Thoracic aorta (tissue), 2 donors: ENCODE measurements around the gene ARRDC4. TPM values are rescaled to one million over a fixed set of nuclear protein-coding genes. Genes with fewer than 3 reads are reported as not detected.

Experiments used
- ATAC-seq: fragments of 150-250 bp; one replicate; pipeline ENCODE4 v1.8.0; 2017; ENCODE audit warnings: low read depth; ENCODE audit not compliant: insufficient number of reproducible peaks, low FRiP score
- DNase-seq: peaks from one replicate; pipeline ENCODE4 v3.0.0-alpha.2; 2020; ENCODE audit warnings: low spot score
- H3K27ac ChIP-seq, 2 donors: fragments of 200-600 bp; sonication (generic); 1 replicate in 1 of 2; 2 replicates in 1 of 2; pipeline ENCODE4 v1.5.1; 2016; ENCODE audit warnings: mild to moderate bottlenecking in 2 of 2, moderate library complexity in 2 of 2
- H3K27me3 ChIP-seq: fragments of 200-600 bp; sonication (generic); replicated peaks from 2 replicates; pipeline ENCODE4 v1.6.0; 2016; ENCODE audit warnings: mild to moderate bottlenecking; ENCODE audit not compliant: insufficient read depth
- H3K36me3 ChIP-seq: fragments of 200-600 bp; sonication (generic); one replicate; pipeline ENCODE4 v1.5.1; 2016
- H3K4me1 ChIP-seq, 2 donors: fragments of 200-600 bp; sonication (generic); 1 replicate in 1 of 2; 2 replicates in 1 of 2; pipeline versions ENCODE4 v1.5.1 to v1.6.0; 2016; ENCODE audit warnings: low read depth in 2 of 2, mild to moderate bottlenecking in 1 of 2; ENCODE audit not compliant: control insufficient read depth in 1 of 2
- H3K4me3 ChIP-seq: fragments of 200-600 bp; sonication (generic); 2 replicates; pipeline ENCODE4 v1.5.1; 2016; ENCODE audit warnings: mild to moderate bottlenecking
- H3K9me3 ChIP-seq: fragments of 200-600 bp; sonication (generic); 2 replicates; pipeline ENCODE4 v1.5.1; 2016
- total RNA-seq, 2 donors: library from RNA; depleted of rRNA; stranded (reverse); fragments of >200 nt; gene quantifications; one replicate each; pipeline versions ENCODE4 v1.1.0 to v1.2.3, GENCODE V29; 2016
- TF ChIP-seq, protein P1 (sequence below): fragments of 200-600 bp; sonication (generic); IDR thresholded peaks from one replicate; pipeline ENCODE4 v1.5.1; 2019; ENCODE audit warnings: antibody characterized with exemption

The ARRDC4 gene
- total RNA-seq, 2 donors from 2014 or later, result 18.8 to 31.0 TPM

DNA sequence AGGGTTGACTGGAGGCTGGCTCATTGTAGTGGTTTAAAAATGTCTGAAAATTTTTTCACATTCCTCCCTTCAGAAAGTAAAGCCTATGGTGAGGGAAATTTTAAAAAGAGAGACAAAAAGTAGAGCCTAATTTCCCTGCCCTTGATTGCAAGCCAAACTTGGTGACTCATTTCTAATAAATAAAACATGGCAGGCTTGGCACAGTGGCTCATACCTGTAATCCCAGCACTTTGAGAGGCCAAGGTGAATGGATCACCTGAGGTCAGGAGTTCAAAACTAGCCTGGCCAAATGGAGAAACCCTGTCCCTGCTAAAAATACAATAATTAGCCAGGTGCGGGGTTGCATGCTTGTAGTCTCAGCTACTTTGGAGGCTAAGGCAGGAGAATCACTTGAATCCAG is 18.9 kb upstream of the ARRDC4 start:
- H3K27ac ChIP-seq, result no peak overlapping the region
- no peak overlapping the region for H3K4me3 ChIP-seq
- H3K4me1 ChIP-seq, result no peaks in the 10 kb centered on the region
- no peaks in the 10 kb centered on the region for H3K9me3 ChIP-seq
- no peak for ATAC-seq
- no peak for DNase-seq
- H3K36me3 ChIP-seq, result no peaks in the 10 kb centered on the region
- H3K27me3 ChIP-seq, result no peaks in the 10 kb centered on the region
- TF ChIP-seq, protein P1, sequence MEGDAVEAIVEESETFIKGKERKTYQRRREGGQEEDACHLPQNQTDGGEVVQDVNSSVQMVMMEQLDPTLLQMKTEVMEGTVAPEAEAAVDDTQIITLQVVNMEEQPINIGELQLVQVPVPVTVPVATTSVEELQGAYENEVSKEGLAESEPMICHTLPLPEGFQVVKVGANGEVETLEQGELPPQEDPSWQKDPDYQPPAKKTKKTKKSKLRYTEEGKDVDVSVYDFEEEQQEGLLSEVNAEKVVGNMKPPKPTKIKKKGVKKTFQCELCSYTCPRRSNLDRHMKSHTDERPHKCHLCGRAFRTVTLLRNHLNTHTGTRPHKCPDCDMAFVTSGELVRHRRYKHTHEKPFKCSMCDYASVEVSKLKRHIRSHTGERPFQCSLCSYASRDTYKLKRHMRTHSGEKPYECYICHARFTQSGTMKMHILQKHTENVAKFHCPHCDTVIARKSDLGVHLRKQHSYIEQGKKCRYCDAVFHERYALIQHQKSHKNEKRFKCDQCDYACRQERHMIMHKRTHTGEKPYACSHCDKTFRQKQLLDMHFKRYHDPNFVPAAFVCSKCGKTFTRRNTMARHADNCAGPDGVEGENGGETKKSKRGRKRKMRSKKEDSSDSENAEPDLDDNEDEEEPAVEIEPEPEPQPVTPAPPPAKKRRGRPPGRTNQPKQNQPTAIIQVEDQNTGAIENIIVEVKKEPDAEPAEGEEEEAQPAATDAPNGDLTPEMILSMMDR, result no peak

DNA sequence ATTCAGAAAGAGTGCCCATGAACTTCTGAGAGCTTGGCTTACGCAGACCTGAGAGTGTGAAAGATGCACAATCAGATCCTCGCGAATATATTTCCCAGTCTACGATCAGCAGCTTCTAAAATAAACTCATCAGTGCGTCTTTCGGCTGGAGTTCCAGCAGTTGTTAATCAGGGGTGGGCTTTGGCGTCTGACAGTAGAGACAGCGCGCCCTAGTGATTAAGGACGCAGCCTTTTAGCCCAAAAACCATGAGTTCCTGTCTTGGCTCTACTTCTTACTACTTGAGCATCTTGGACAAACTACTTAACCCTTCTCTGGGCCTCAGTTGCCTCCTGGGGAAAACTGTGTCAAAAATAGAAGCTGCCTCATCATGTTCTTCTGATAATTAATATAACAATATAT is 15.8 kb upstream of the ARRDC4 start:
- no peak overlapping the region for H3K4me3 ChIP-seq
- DNase-seq, result no peak

DNA sequence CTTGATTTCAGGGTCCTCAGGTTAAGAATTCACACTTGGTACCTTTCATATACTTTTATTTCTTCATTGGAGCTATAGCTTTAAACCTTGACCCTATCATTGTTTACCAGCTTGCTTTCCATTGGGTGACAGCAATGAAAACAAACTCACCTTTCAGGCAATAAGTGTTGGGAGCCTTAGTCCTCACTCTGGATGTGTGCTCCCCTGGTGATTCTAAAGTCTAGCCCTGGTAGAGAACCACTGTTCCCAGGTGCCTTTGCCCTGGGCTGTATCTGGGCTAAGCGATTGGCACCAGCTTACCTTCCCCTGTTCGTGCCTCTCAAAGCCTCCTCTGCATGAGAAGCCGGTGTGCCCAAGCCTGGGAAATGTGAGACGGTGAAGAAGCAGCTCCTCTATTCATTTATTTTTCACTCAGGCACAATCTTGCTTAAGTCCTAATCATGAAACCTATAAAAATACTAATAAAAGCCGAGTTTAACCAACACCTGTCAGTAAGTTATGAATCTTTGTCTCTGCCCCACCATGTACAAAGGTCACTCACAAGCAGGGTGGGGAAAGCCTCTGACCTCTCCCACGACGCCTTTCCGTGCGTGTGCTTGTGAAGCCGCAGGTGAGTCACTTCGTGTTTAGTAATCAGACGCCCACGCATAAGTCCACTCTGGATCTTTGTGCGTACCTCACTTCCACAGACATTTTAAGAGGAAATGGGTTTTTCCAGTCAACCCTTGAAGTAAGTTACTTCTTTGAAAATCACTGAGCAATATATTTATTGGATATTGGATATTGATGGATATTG is 12.8 kb upstream of the ARRDC4 start:
- no peak for DNase-seq
- Histone ChIP-seq H3K27me3 (no peaks in the 10 kb centered on the region), H3K4me1 (no peaks in the 10 kb centered on the region), H3K9me3 (no peaks in the 10 kb centered on the region), H3K27ac (no peak overlapping the region), H3K4me3 (no peak overlapping the region), H3K36me3 (no peaks in the 10 kb centered on the region)
- TF ChIP-seq, protein P1, result no peak
- ATAC-seq, result no peak

More for the DNA sequence above, 15.8 kb upstream of the ARRDC4 start:
- no peaks in the 10 kb centered on the region for H3K4me1 ChIP-seq
- ATAC-seq, result no peak
- H3K27me3 ChIP-seq, result no peaks in the 10 kb centered on the region
- H3K27ac ChIP-seq, result no peak overlapping the region
- TF ChIP-seq, protein P1, result no peak
- no peaks in the 10 kb centered on the region for H3K36me3 ChIP-seq
- no peaks in the 10 kb centered on the region for H3K9me3 ChIP-seq

DNA sequence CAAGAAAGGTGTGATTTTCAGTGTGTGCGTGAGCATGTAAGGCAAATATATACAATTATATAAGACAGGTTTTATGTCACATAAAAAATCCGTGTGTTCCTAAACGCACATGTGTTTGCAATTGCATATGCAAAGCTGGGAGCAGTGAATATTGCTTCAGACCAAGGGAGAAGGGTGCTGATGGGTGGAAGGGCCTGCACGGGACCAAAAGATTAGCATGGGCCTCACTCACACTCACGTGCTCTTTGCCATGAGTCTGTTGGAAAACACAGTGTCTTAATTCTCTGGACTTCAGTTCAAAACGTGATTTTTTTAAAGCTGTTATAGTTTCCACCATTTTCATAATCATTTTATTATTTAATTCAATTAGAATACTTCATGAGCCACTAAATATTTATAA is 7.2 kb upstream of the ARRDC4 start:
- Histone ChIP-seq H3K9me3 (no peaks in the 10 kb centered on the region), H3K4me3 (no peak overlapping the region), H3K36me3 (no peaks in the 10 kb centered on the region), H3K4me1 (no peaks in the 10 kb centered on the region), H3K27ac (no peak overlapping the region), H3K27me3 (no peaks in the 10 kb centered on the region)
- no peak for DNase-seq
- TF ChIP-seq, protein P1, result no peak
- ATAC-seq, result no peak

DNA sequence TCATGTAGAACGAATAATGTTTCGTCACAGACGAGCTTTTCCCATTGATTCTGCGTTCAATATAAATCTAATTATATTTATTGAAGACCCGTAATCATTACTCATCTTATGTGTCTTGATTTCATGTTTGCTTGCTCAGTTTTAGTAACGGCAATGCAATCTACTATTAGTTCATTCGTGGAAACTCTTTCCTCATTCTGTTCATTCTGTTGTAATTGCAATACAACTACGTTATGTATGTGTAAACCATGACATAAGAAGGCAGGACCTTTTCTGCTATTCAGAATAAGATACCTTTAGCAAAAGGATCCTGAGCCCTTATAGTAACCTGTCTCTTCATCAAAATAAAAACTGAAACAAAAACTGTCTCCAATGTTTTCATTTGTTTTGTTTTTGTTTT is 6.8 kb upstream of the ARRDC4 start:
- Histone ChIP-seq H3K4me3 (no peak overlapping the region), H3K36me3 (no peaks in the 10 kb centered on the region), H3K27ac (no peak overlapping the region), H3K4me1 (no peaks in the 10 kb centered on the region), H3K9me3 (no peaks in the 10 kb centered on the region), H3K27me3 (no peaks in the 10 kb centered on the region)
- DNase-seq (no peak), ATAC-seq (no peak)
- TF ChIP-seq, protein P1, result no peak
